Hepatocyte (in vitro differentiated cells): ENCODE results near the gene CPT1B. TPM values are rescaled to one million over a fixed set of nuclear protein-coding genes. Genes with fewer than 3 reads are reported as not detected.

Experiments used
- DNase-seq: peaks from one replicate; pipeline ENCODE4 v3.0.0-alpha.2; 2016; ENCODE audit warnings: low spot score
- H2AFZ ChIP-seq: fragments of 200-600 bp; sonication (generic); 2 replicates; pipeline ENCODE4 v1.6.0; 2016; ENCODE audit warnings: antibody characterized with exemption, mild to moderate bottlenecking
- H3K27ac ChIP-seq: fragments of 200-600 bp; sonication (generic); 2 replicates; pipeline ENCODE4 v1.5.1; 2016; ENCODE audit warnings: mild to moderate bottlenecking
- H3K27me3 ChIP-seq: fragments of 200-600 bp; sonication (generic); 2 replicates; pipeline ENCODE4 v1.6.1; 2016
- H3K36me3 ChIP-seq: fragments of 200-600 bp; sonication (generic); replicated peaks from 2 replicates; pipeline ENCODE4 v1.5.1; 2016; ENCODE audit warnings: low read depth; ENCODE audit not compliant: insufficient read depth
- H3K4me1 ChIP-seq: fragments of 200-600 bp; sonication (generic); 2 replicates; pipeline ENCODE4 v1.5.1; 2016; ENCODE audit warnings: mild to moderate bottlenecking, moderate library complexity; ENCODE audit not compliant: insufficient read depth
- H3K4me2 ChIP-seq: fragments of 200-600 bp; sonication (generic); 2 replicates; pipeline ENCODE4 v1.6.0; 2016
- H3K4me3 ChIP-seq: fragments of 200-600 bp; sonication (generic); 2 replicates; pipeline ENCODE4 v1.5.1; 2016; ENCODE audit warnings: mild to moderate bottlenecking
- H3K79me2 ChIP-seq: fragments of 200-600 bp; sonication (generic); 2 replicates; pipeline ENCODE4 v1.6.0; 2017; ENCODE audit warnings: mild to moderate bottlenecking
- H3K9me2 ChIP-seq: fragments of 200-600 bp; sonication (generic); replicated peaks from 2 replicates; pipeline ENCODE4 v1.6.0; 2017; ENCODE audit warnings: mild to moderate bottlenecking; ENCODE audit not compliant: insufficient read depth
- H3K9me3 ChIP-seq: fragments of 200-600 bp; sonication (generic); 2 replicates; pipeline ENCODE4 v1.5.1; 2016; ENCODE audit warnings: low read depth, mild to moderate bottlenecking
- H4K20me1 ChIP-seq: fragments of 200-600 bp; sonication (generic); 2 replicates; pipeline ENCODE4 v1.6.0; 2016; ENCODE audit warnings: mild to moderate bottlenecking; ENCODE audit not compliant: insufficient read depth, poor library complexity, severe bottlenecking
- EZH2 ChIP-seq: fragments of 200-600 bp; sonication (generic); IDR thresholded peaks from 2 replicates; pipeline ENCODE4 v1.6.1; 2016; ENCODE audit warnings: antibody characterized with exemption, mild to moderate bottlenecking, borderline replicate concordance
- EZH2phosphoT487 ChIP-seq: fragments of 200-600 bp; sonication (generic); IDR thresholded peaks from one replicate; pipeline ENCODE4 v1.6.1; 2018; ENCODE audit warnings: antibody characterized with exemption, mild to moderate bottlenecking, low read depth, moderate library complexity; ENCODE audit not compliant: unreplicated experiment, severe bottlenecking
- whole genome bisulfite sequencing: methylation state at CpG from one replicate; pipeline ENCODE4 v1.1.6; 2016; ENCODE audit warnings: low lambda C conversion rate; ENCODE audit errors: missing lambda C conversion rate; 5-methylcytosine and 5-hydroxymethylcytosine counted together
- polyA plus RNA-seq: library from polyadenylated mRNA; unstranded; fragments of >200 nt; fragmentation: Nextera tagmentation; extraction: Ambion mirVana; gene quantifications from 2 replicates; pipeline ENCODE4 v1.2.1, GENCODE V29; 2016
- total RNA-seq: library from RNA; depleted of rRNA; stranded (reverse); fragments of >200 nt; gene quantifications from 2 replicates; pipeline ENCODE4 v1.2.3, GENCODE V29; 2014
- TF ChIP-seq, protein P1 (sequence below): fragments of 200-600 bp; sonication (generic); IDR thresholded peaks from 2 replicates; pipeline ENCODE4 v1.5.1; 2016; ENCODE audit warnings: antibody characterized with exemption, mild to moderate bottlenecking; ENCODE audit not compliant: poor library complexity

CPT1B gene
- total and polyA plus RNA-seq, 2 experiments from 2014 or later: 27.5 to 64.0 TPM

DNA sequence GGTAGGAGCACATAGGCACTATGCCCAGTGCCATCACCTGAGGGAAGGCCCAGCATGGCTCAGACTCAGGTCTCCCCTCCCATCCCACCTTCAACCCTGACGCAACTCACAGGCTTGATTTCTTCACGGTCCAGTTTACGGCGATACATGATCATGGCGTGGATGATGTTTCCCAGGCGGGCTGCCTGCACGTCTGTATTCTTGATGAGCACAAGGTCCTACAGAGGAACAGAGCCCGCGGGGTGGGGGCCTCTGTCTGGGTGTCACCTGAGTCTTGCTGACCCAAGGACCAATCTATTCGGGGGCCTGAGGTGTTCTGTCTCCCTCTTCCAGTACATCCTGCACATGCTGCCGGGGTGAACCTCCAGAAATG is 3.9 kb downstream of the CPT1B start:
- no peak overlapping the region for H3K4me2 ChIP-seq
- H2AFZ ChIP-seq: no peak overlapping the region
- H3K36me3 ChIP-seq: no peaks in the 10 kb centered on the region
- no peak overlapping the region for H3K27ac ChIP-seq
- no peak overlapping the region for H3K4me3 ChIP-seq
- no peaks in the 10 kb centered on the region for H3K27me3 ChIP-seq
- H3K79me2 ChIP-seq: no peaks in the 10 kb centered on the region
- H4K20me1 ChIP-seq: peaks cover 3% of the 10 kb centered on the region
- H3K9me2 ChIP-seq: no peaks in the 10 kb centered on the region
- no peaks in the 10 kb centered on the region for H3K9me3 ChIP-seq
- TF ChIP-seq, protein P1, sequence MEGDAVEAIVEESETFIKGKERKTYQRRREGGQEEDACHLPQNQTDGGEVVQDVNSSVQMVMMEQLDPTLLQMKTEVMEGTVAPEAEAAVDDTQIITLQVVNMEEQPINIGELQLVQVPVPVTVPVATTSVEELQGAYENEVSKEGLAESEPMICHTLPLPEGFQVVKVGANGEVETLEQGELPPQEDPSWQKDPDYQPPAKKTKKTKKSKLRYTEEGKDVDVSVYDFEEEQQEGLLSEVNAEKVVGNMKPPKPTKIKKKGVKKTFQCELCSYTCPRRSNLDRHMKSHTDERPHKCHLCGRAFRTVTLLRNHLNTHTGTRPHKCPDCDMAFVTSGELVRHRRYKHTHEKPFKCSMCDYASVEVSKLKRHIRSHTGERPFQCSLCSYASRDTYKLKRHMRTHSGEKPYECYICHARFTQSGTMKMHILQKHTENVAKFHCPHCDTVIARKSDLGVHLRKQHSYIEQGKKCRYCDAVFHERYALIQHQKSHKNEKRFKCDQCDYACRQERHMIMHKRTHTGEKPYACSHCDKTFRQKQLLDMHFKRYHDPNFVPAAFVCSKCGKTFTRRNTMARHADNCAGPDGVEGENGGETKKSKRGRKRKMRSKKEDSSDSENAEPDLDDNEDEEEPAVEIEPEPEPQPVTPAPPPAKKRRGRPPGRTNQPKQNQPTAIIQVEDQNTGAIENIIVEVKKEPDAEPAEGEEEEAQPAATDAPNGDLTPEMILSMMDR: no peak
- no peak for TF ChIP-seq EZH2phosphoT487
- no peak for TF ChIP-seq EZH2
- no peaks in the 10 kb centered on the region for H3K4me1 ChIP-seq
- WGBS: 93% methylated on average over 11 of the region's 11 CpGs
- no peak for DNase-seq

DNA sequence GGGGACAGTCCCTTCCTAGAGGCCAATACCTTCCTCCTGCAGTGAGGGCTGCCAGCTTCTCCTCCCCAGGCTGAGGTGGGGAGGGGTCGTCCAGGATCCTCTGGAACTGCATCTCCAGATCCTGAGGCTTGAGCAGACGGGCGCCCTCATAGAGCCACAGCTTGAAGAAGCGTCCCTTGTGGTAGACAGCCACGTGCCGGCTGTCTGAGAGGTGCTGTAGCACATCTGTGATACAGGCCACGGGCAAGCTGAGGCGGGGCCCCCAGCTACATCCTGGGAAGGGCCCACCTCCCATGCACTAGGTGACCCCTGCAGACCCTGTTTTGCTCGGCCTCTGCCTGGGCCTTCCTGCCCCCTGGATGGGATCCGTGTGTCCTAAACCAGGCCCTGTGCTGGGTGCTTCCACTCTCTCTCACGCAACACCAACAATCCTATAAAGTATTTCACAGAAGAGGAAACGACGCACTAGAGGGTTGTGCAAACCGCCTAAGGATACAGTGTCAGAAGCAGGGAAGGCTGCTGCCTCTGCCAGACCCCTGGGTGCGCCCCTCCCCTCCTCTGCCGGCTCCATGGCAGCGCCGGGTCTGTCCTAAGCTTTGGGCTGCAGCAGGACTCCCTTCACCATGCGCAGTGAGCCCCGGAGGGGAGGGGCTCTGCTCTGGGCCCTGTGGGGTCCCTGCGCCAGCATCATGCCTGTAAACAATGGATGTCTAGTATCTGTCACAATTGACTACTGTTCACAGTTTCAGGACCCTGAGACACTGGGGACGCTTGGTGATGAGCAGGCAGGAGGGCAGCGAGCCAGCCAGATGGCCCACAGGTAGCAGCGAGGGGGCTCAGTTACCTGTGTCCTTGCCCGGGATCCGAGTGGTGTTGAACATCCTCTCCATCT is 4.5 kb downstream of the CPT1B start:
- TF ChIP-seq, protein P1: no peak
- TF ChIP-seq EZH2phosphoT487: no peak
- no peak for TF ChIP-seq EZH2
- no peaks in the 10 kb centered on the region for H3K27me3 ChIP-seq
- H3K4me1 ChIP-seq: no peaks in the 10 kb centered on the region
- H3K4me3 ChIP-seq: no peak overlapping the region
- H3K79me2 ChIP-seq: no peaks in the 10 kb centered on the region
- no peak for DNase-seq
- H4K20me1 ChIP-seq: peaks cover 3% of the 10 kb centered on the region
- H3K9me3 ChIP-seq: no peaks in the 10 kb centered on the region
- no peak overlapping the region for H2AFZ ChIP-seq
- H3K27ac ChIP-seq: no peak overlapping the region
- 98% methylated on average over 26 of the region's 26 CpGs for WGBS
- H3K36me3 ChIP-seq: no peaks in the 10 kb centered on the region
- H3K4me2 ChIP-seq: no peak overlapping the region
- H3K9me2 ChIP-seq: no peaks in the 10 kb centered on the region

DNA sequence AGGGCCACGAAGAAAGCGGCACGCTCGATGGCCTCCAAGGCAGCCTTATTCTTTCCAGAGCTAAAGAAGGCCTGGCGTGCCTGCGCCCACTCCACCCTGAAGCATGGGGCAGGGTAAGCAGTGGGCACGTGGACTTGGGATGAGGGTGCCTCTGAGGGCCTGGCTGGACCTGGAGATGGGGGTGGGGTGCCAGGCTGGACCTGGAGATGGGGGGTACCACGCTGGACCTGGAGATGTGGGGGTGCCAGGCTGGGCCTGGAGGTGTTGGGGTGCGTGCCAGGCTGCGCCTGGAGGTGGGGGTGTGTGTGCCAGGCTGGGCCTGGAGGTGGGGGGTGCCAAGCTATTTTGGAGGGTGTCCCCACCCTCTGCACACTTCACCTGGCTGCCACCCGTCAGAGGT is 5.3 kb downstream of the CPT1B start:
- H3K4me2 ChIP-seq: no peak overlapping the region
- 100% methylated on average over 8 of the region's 11 CpGs for WGBS
- H3K4me1 ChIP-seq: no peaks in the 10 kb centered on the region
- H3K36me3 ChIP-seq: no peaks in the 10 kb centered on the region
- H3K9me2 ChIP-seq: no peaks in the 10 kb centered on the region
- H3K9me3 ChIP-seq: no peaks in the 10 kb centered on the region
- no peaks in the 10 kb centered on the region for H3K27me3 ChIP-seq
- peaks cover 3% of the 10 kb centered on the region for H4K20me1 ChIP-seq
- H2AFZ ChIP-seq: no peak overlapping the region
- TF ChIP-seq, protein P1: no peak
- TF ChIP-seq EZH2: no peak
- H3K4me3 ChIP-seq: no peak overlapping the region
- DNase-seq: no peak
- no peaks in the 10 kb centered on the region for H3K79me2 ChIP-seq
- H3K27ac ChIP-seq: no peak overlapping the region
